Stomach (tissue), 4 donors: Measurements from ENCODE around the gene CDH22.

ENCODE experiments used
- CTCF ChIP-seq, 7 experiments: fragments of 450-650 bp in 4 of 7; fragments of 200-600 bp in 3 of 7; sonication (generic) in 3 of 7; IDR thresholded peaks; one replicate each; pipeline ENCODE4 v1.5.1; 2016 to 2019; ENCODE audit warnings: antibody characterized with exemption in 7 of 7, control low read depth in 2 of 7, mild to moderate bottlenecking in 1 of 7
- EP300 ChIP-seq: sonication (generic); formaldehyde crosslinking; IDR thresholded peaks from one replicate; pipeline ENCODE4 v1.6.1; 2017; ENCODE audit warnings: antibody characterized with exemption
- POLR2A ChIP-seq, 4 donors: fragments of 450-650 bp; IDR thresholded peaks; one replicate each; pipeline ENCODE4 v1.6.1; 2016; ENCODE audit warnings: antibody characterized with exemption in 4 of 4, control low read depth in 2 of 4, mild to moderate bottlenecking in 1 of 4, moderate library complexity in 1 of 4
- POLR2AphosphoS5 ChIP-seq, 3 donors: sonication (generic); formaldehyde crosslinking; IDR thresholded peaks; one replicate each; pipeline ENCODE4 v1.6.1; 2016; ENCODE audit warnings: antibody characterized with exemption in 3 of 3

GRCh38 chr20:46325789-46326188 is 17.5 kb upstream of the CDH22 start:
- TF ChIP-seq CTCF (IDR thresholded peaks at IDR 0.05) (no peak), POLR2A (IDR thresholded peaks at IDR 0.05) (no peak), EP300 (no peak), POLR2AphosphoS5 (IDR thresholded peaks at IDR 0.05) (no peak)
